ENCODE results near the gene TCEA2. TPM values are rescaled to one million over a fixed set of nuclear protein-coding genes. Genes with fewer than 3 reads are reported as not detected.

TCEA2 gene
- total and polyA plus RNA-seq, 2 of the 13 experiments (the other 11 are each of a cell fraction or from before 2014, with no cell fraction given) = 28.1 to 33.7 TPM

- TF ChIP-seq ZNF670 (CRISPR knock-in tag; IDR thresholded peaks at IDR 0.05; ENCODE audit: borderline replicate concordance) (no peak), KDM1A (CRISPR knock-in tag; IDR thresholded peaks at IDR 0.05) (no peak), FOSL1 (CRISPR knock-in tag; IDR thresholded peaks at IDR 0.05; ENCODE audit: borderline replicate concordance) (no peak; the same call in 1 of the 2 replicates), ZNF766 (CRISPR knock-in tag; IDR thresholded peaks at IDR 0.05; ENCODE audit: borderline replicate concordance) (no peak), JUN (CRISPR knock-in tag; IDR thresholded peaks at IDR 0.05) (no peak; the same call in 1 of the 2 replicates), BHLHE40 (IDR thresholded peaks at IDR 0.05; ENCODE audit: low read length) (0 out of 2 replicates have a peak, but pooled peaks have one; percentile 4), KAT7 (CRISPR knock-in tag; IDR thresholded peaks at IDR 0.05; ENCODE audit: borderline replicate concordance) (no peak), ATAD3A (CRISPR knock-in tag; IDR thresholded peaks at IDR 0.05) (no peak), ZNF773 (CRISPR knock-in tag; IDR thresholded peaks at IDR 0.05; ENCODE audit: borderline replicate concordance) (no peak), PPARG (CRISPR knock-in tag; conservative IDR thresholded peaks at IDR 0.05) (peak; percentile 61; the same call in 1 of the 2 replicates), ZNF276 (CRISPR knock-in tag; IDR thresholded peaks at IDR 0.05; ENCODE audit: low read depth) (no peak), PRPF4 (IDR thresholded peaks at IDR 0.05; ENCODE audit: low read depth, low read length, poor library complexity, severe bottlenecking) (no peak), EEA1 (CRISPR knock-in tag; IDR thresholded peaks at IDR 0.05; ENCODE audit: borderline replicate concordance) (no peak), ZNF616 (CRISPR knock-in tag; IDR thresholded peaks at IDR 0.05; ENCODE audit: low read depth) (no peak), ZNF703 (CRISPR knock-in tag; IDR thresholded peaks at IDR 0.05; ENCODE audit: borderline replicate concordance) (no peak), KMT2B (CRISPR knock-in tag; IDR thresholded peaks at IDR 0.05) (peak; percentile 52), ZNF550 (CRISPR knock-in tag; IDR thresholded peaks at IDR 0.05; ENCODE audit: borderline replicate concordance) (no peak), ZBTB1 (CRISPR knock-in tag; IDR thresholded peaks at IDR 0.05; ENCODE audit: borderline replicate concordance) (no peak), MED8 (CRISPR knock-in tag; IDR thresholded peaks at IDR 0.05; ENCODE audit: insufficient replicate concordance) (peak; percentile 82), TP53 (CRISPR knock-in tag; conservative IDR thresholded peaks at IDR 0.05) (no peak), BRF2 (CRISPR knock-in tag; IDR thresholded peaks at IDR 0.05) (no peak), DNMT1 (CRISPR knock-in tag; IDR thresholded peaks at IDR 0.05) (no peak), ZIK1 (CRISPR knock-in tag; IDR thresholded peaks at IDR 0.05; ENCODE audit: borderline replicate concordance, low read depth) (peak; percentile 33), GPN1 (CRISPR knock-in tag; IDR thresholded peaks at IDR 0.05; ENCODE audit: borderline replicate concordance) (no peak), ZNF720 (CRISPR knock-in tag; IDR thresholded peaks at IDR 0.05) (no peak), ZNF232 (CRISPR knock-in tag; IDR thresholded peaks at IDR 0.05; ENCODE audit: borderline replicate concordance) (no peak), PBX3 (CRISPR knock-in tag; IDR thresholded peaks at IDR 0.05; ENCODE audit: borderline replicate concordance) (no peak), ZKSCAN8 (CRISPR knock-in tag; IDR thresholded peaks at IDR 0.05; ENCODE audit: borderline replicate concordance) (no peak; the same call in 1 of the 2 replicates)
Observed at GRCh38 chr20:64040231-64041039, 22.6 kb upstream of the TCEA2 start (continued).
